Liver (tissue), 9 donors: ENCODE results near the gene SGK1. TPM values are rescaled to one million over a fixed set of nuclear protein-coding genes. Genes with fewer than 3 reads are reported as not detected.
"Not testable (repeated sequence)": the region's sequence is repeated elsewhere in the genome, so short reads cannot be mapped to it uniquely, and the experiment has no call there.

ENCODE experiments used
- DNase-seq: peaks from one replicate; pipeline ENCODE4 v3.0.0-alpha.2; 2017; ENCODE audit warnings: low spot score
- H3K27ac ChIP-seq, 2 donors: one replicate each; pipeline ENCODE4 v1.7.0; 2013; ENCODE audit warnings: inconsistent platforms in 2 of 2, low read length in 2 of 2, control low read depth in 1 of 2, low read depth in 1 of 2, mild to moderate bottlenecking in 1 of 2
- H3K27me3 ChIP-seq, 4 donors: one replicate each; pipeline versions ENCODE4 v1.6.1 to v1.7.0; 2013; ENCODE audit warnings: low read length in 3 of 4, inconsistent platforms in 1 of 4, mild to moderate bottlenecking in 1 of 4, moderate library complexity in 1 of 4; ENCODE audit not compliant: control insufficient read depth in 4 of 4, insufficient read depth in 4 of 4
- H3K36me3 ChIP-seq, 4 donors: one replicate each; pipeline versions ENCODE4 v1.6.1 to v1.7.0; 2013; ENCODE audit warnings: low read length in 3 of 4, mild to moderate bottlenecking in 3 of 4, low read depth in 1 of 4, moderate library complexity in 1 of 4; ENCODE audit not compliant: control insufficient read depth in 4 of 4, insufficient read depth in 3 of 4
- H3K4me1 ChIP-seq, 4 donors: one replicate each; pipeline versions ENCODE4 v1.6.1 to v1.7.0; 2013; ENCODE audit warnings: low read length in 3 of 4, mild to moderate bottlenecking in 3 of 4, moderate library complexity in 1 of 4; ENCODE audit not compliant: control insufficient read depth in 4 of 4, insufficient read depth in 4 of 4
- H3K4me3 ChIP-seq, 3 donors: one replicate each; pipeline versions ENCODE4 v1.6.1 to v1.7.0; 2013; ENCODE audit warnings: low read length in 3 of 3, control low read depth in 1 of 3, low read depth in 1 of 3, mild to moderate bottlenecking in 1 of 3
- H3K9ac ChIP-seq, 2 donors: one replicate each; pipeline ENCODE4 v1.7.0; 2013; ENCODE audit warnings: low read length in 2 of 2, mild to moderate bottlenecking in 2 of 2, moderate library complexity in 2 of 2, control low read depth in 1 of 2, low read depth in 1 of 2
- H3K9me3 ChIP-seq, 4 donors: one replicate each; pipeline versions ENCODE4 v1.6.1 to v1.7.0; 2013; ENCODE audit warnings: low read length in 3 of 4; ENCODE audit not compliant: control insufficient read depth in 4 of 4
- ATF3 ChIP-seq: IDR thresholded peaks from 2 replicates; pipeline ENCODE4 v1.6.1; 2016; ENCODE audit warnings: antibody characterized with exemption
- CTCF ChIP-seq: fragments of 150-350 bp; IDR thresholded peaks from 2 replicates; pipeline ENCODE4 v1.5.1; 2017; ENCODE audit warnings: improper control_type of control experiment, low read depth, low read length; ENCODE audit not compliant: missing input control
- EGR1 ChIP-seq, 2 donors: IDR thresholded peaks; 2 replicates each; pipeline ENCODE4 v1.6.1; 2016 to 2018; ENCODE audit warnings: antibody characterized with exemption in 2 of 2, low read depth in 2 of 2
- FOXA1 ChIP-seq: IDR thresholded peaks from 2 replicates; pipeline ENCODE4 v1.6.1; 2016; ENCODE audit warnings: antibody characterized with exemption
- FOXA2 ChIP-seq: IDR thresholded peaks from 2 replicates; pipeline ENCODE4 v1.6.1; 2016; ENCODE audit warnings: antibody characterized with exemption
- GABPA ChIP-seq, 2 donors: IDR thresholded peaks in 1 of 2; conservative IDR thresholded peaks in 1 of 2; 2 replicates each; pipeline ENCODE4 v1.6.1; 2016; ENCODE audit warnings: antibody characterized with exemption in 2 of 2, mild to moderate bottlenecking in 1 of 2, moderate library complexity in 1 of 2
- HNF4A ChIP-seq, 2 donors: conservative IDR thresholded peaks; 2 replicates each; pipeline ENCODE4 v1.6.1; 2016; ENCODE audit warnings: antibody characterized with exemption in 2 of 2, mild to moderate bottlenecking in 2 of 2
- HNF4G ChIP-seq: IDR thresholded peaks from 2 replicates; pipeline ENCODE4 v1.6.1; 2016; ENCODE audit warnings: antibody characterized with exemption
- JUND ChIP-seq, 2 donors: IDR thresholded peaks; 2 replicates each; pipeline ENCODE4 v1.6.1; 2016; ENCODE audit warnings: antibody characterized with exemption in 2 of 2
- MAX ChIP-seq: IDR thresholded peaks from 2 replicates; pipeline ENCODE4 v1.6.1; 2016; ENCODE audit warnings: antibody characterized with exemption
- NR2F2 ChIP-seq: IDR thresholded peaks from 2 replicates; pipeline ENCODE4 v1.6.1; 2016; ENCODE audit warnings: antibody characterized with exemption
- RAD21 ChIP-seq, 2 donors: IDR thresholded peaks; 2 replicates each; pipeline ENCODE4 v1.6.1; 2016; ENCODE audit warnings: antibody characterized with exemption in 2 of 2, mild to moderate bottlenecking in 2 of 2
- RXRA ChIP-seq, 2 donors: IDR thresholded peaks; 2 replicates each; pipeline ENCODE4 v1.6.1; 2017 to 2018; ENCODE audit warnings: antibody characterized with exemption in 2 of 2, mild to moderate bottlenecking in 1 of 2
- SP1 ChIP-seq: IDR thresholded peaks from 2 replicates; pipeline ENCODE4 v1.6.1; 2018; ENCODE audit warnings: antibody characterized with exemption, mild to moderate bottlenecking
- YY1 ChIP-seq: IDR thresholded peaks from 2 replicates; pipeline ENCODE4 v1.6.1; 2016; ENCODE audit warnings: antibody characterized with exemption, mild to moderate bottlenecking
- ZBTB33 ChIP-seq: IDR thresholded peaks from 2 replicates; pipeline ENCODE4 v1.6.1; 2016; ENCODE audit warnings: antibody characterized with exemption
- WGBS: extraction: QIAGEN DNeasy Blood & Tissue Kit; methylation state at CpG from one replicate; pipeline ENCODE4 v1.1.7; 2013; 5-methylcytosine and 5-hydroxymethylcytosine counted together
- polyA plus RNA-seq, 2 donors: library from polyadenylated mRNA; stranded (reverse) in 1 of 2; unstranded in 1 of 2; fragments of 200-250 nt in 1 of 2; fragments of >200 nt in 1 of 2; fragmentation: Nextera tagmentation in 1 of 2; extraction: Ambion mirVana in 1 of 2; gene quantifications; one replicate each; pipeline versions ENCODE4 v1.2.1 to v1.2.3, GENCODE V29; 2013 to 2015
- total RNA-seq, 2 donors: library from RNA; depleted of rRNA; stranded (reverse); fragments of >200 nt; gene quantifications; one replicate each; pipeline ENCODE4 v1.2.3, GENCODE V29; 2014
- donor health status: healthy.
- donor health status: healthy.
- donor health status: healthy.
- donor health status: healthy.
- donor health status: healthy.

The SGK1 gene
- total and polyA plus RNA-seq, 4 donors, result 28.0 to 113 (median 35.4) TPM

GRCh38 chr6:134198093-134198492 lies 119.8 kb downstream of the SGK1 start:
- 46% methylated on average over 3 of the region's 3 CpGs for WGBS
- H3K4me3 ChIP-seq, result no peak overlapping the region
- no peaks in the 10 kb centered on the region for H3K9me3 ChIP-seq
- H3K27ac ChIP-seq, result no peak overlapping the region
- H3K9ac ChIP-seq, result no peak overlapping the region
- no peaks in the 10 kb centered on the region for H3K36me3 ChIP-seq
- DNase-seq, result no peak
- no peaks in the 10 kb centered on the region for H3K27me3 ChIP-seq
- peak in 1 of 2 donors; percentile 9 for TF ChIP-seq RAD21 (IDR thresholded peaks at IDR 0.05)
- TF ChIP-seq HNF4G, result no peak
- no peak for TF ChIP-seq CTCF
- no peak for TF ChIP-seq EGR1 (IDR thresholded peaks at IDR 0.05; ENCODE audit: low read depth in 2 of 2)
- no peak for TF ChIP-seq YY1
- TF ChIP-seq ZBTB33, result no peak
- peak; percentile 27 for TF ChIP-seq FOXA2
- no peak for TF ChIP-seq ATF3
- no peak for TF ChIP-seq NR2F2
- TF ChIP-seq FOXA1, result peak; percentile 26
- peak; percentile 34 to 45 for TF ChIP-seq HNF4A (conservative IDR thresholded peaks at IDR 0.05)
- TF ChIP-seq SP1, result peak; percentile 19
- H3K4me1 ChIP-seq, result peaks cover 0 to 11% (median 3%) of the 10 kb centered on the region in 4 donors

- H3K27ac ChIP-seq, H3K27me3 ChIP-seq, DNase-seq, H3K9me3 ChIP-seq, H3K4me3 ChIP-seq, H3K36me3 ChIP-seq, H3K9ac ChIP-seq: not testable (repeated sequence)
- H3K4me1 ChIP-seq, result peaks cover 0 to 11% (median 3%) of the 10 kb centered on the region in 4 donors
- WGBS, result 93% methylated on average over 6 of the region's 6 CpGs
Observed at GRCh38 chr6:134197685-134198084, 120.2 kb downstream of the SGK1 start.

- Histone ChIP-seq H3K9me3 (no peaks in the 10 kb centered on the region), H3K4me3 (no peak overlapping the region), H3K36me3 (no peaks in the 10 kb centered on the region), H3K9ac (no peak overlapping the region), H3K4me1 (peaks cover 0 to 11% (median 3%) of the 10 kb centered on the region in 4 donors), H3K27me3 (no peaks in the 10 kb centered on the region), H3K27ac (no peak overlapping the region)
- DNase-seq, result peak; percentile 52
- TF ChIP-seq EGR1 (IDR thresholded peaks at IDR 0.05; ENCODE audit: low read depth in 2 of 2) (no peak), MAX (no peak), JUND (IDR thresholded peaks at IDR 0.05) (no peak), CTCF (no peak), ATF3 (no peak), FOXA2 (no peak), ZBTB33 (no peak), NR2F2 (no peak), YY1 (no peak), FOXA1 (no peak), RXRA (IDR thresholded peaks at IDR 0.05) (no peak), SP1 (no peak), RAD21 (IDR thresholded peaks at IDR 0.05) (no peak), GABPA (IDR thresholded peaks at IDR 0.05 in 1 of 2, conservative IDR thresholded peaks at IDR 0.05 in 1 of 2) (no peak)
- 89% methylated on average over 11 of the region's 11 CpGs for WGBS
Observed at GRCh38 chr6:134196568-134197193, 121.2 kb downstream of the SGK1 start.
